Esophagus muscularis mucosa (tissue), 4 donors: ENCODE measurements around the gene TBC1D9. TPM values are rescaled to one million over a fixed set of nuclear protein-coding genes. Genes with fewer than 3 reads are reported as not detected.
A peak's percentile ranks its signal among the peaks of the same experiment; 100 is the strongest.

ENCODE experiments used
- DNase-seq: peaks from one replicate; pipeline ENCODE4 v3.0.0-alpha.2; 2017; ENCODE audit errors: extremely low spot score
- H3K27ac ChIP-seq, 4 donors: fragments of 200-600 bp; sonication (generic); replicated peaks in 1 of 4; 1 replicate in 3 of 4; 2 replicates in 1 of 4; pipeline ENCODE4 v1.5.1; 2016 to 2019; ENCODE audit warnings: mild to moderate bottlenecking in 1 of 4
- H3K27me3 ChIP-seq, 4 donors: fragments of 200-600 bp; sonication (generic); one replicate each; pipeline versions ENCODE4 v1.5.1 to v1.6.0; 2016 to 2019
- H3K36me3 ChIP-seq, 4 donors: fragments of 200-600 bp; sonication (generic); one replicate each; pipeline ENCODE4 v1.5.1; 2016 to 2019
- H3K4me1 ChIP-seq, 4 donors: fragments of 200-600 bp; sonication (generic); one replicate each; pipeline ENCODE4 v1.5.1; 2016 to 2019
- H3K4me3 ChIP-seq, 4 donors: fragments of 200-600 bp; sonication (generic); 1 replicate in 2 of 4; 2 replicates in 2 of 4; pipeline ENCODE4 v1.5.1; 2016 to 2019; ENCODE audit warnings: mild to moderate bottlenecking in 4 of 4, moderate library complexity in 1 of 4
- H3K9me3 ChIP-seq, 4 donors: fragments of 200-600 bp; sonication (generic); 1 replicate in 3 of 4; 2 replicates in 1 of 4; pipeline ENCODE4 v1.5.1; 2016 to 2019
- EP300 ChIP-seq: sonication (generic); formaldehyde crosslinking; IDR thresholded peaks from one replicate; pipeline ENCODE4 v1.6.1; 2017; ENCODE audit warnings: antibody characterized with exemption
- POLR2A ChIP-seq: fragments of 450-650 bp; IDR thresholded peaks from one replicate; pipeline ENCODE4 v1.6.1; 2017; ENCODE audit warnings: antibody characterized with exemption, moderate library complexity, mild to moderate bottlenecking, low read depth
- POLR2AphosphoS5 ChIP-seq, 2 donors: sonication (generic); formaldehyde crosslinking; IDR thresholded peaks; one replicate each; pipeline ENCODE4 v1.6.1; 2017; ENCODE audit warnings: antibody characterized with exemption in 2 of 2
- WGBS: methylation state at CpG from one replicate; pipeline ENCODE4 v1.1.5; 2018; 5-methylcytosine and 5-hydroxymethylcytosine counted together
- intact Hi-C: fragments of 100-400 bp; cut with DNase I; formaldehyde crosslinking; loops from one replicate; pipeline ENCODE4 v1.15.1; 2023
- total RNA-seq, 4 donors: library from RNA; depleted of rRNA; stranded (reverse); fragments of >200 nt; gene quantifications; one replicate each; pipeline versions ENCODE4 v1.1.0 to v1.2.1, GENCODE V29; 2016
- TF ChIP-seq, protein P1 (sequence below), 3 experiments: fragments of 200-600 bp in 2 of 3; fragments of 450-650 bp in 1 of 3; sonication (generic) in 2 of 3; IDR thresholded peaks; one replicate each; pipeline ENCODE4 v1.5.1; 2017 to 2019; ENCODE audit warnings: antibody characterized with exemption in 3 of 3, mild to moderate bottlenecking in 2 of 3, moderate library complexity in 1 of 3

The TBC1D9 gene
- total RNA-seq, 4 donors from 2014 or later: 15.4 to 23.8 (median 21.3) TPM

DNA sequence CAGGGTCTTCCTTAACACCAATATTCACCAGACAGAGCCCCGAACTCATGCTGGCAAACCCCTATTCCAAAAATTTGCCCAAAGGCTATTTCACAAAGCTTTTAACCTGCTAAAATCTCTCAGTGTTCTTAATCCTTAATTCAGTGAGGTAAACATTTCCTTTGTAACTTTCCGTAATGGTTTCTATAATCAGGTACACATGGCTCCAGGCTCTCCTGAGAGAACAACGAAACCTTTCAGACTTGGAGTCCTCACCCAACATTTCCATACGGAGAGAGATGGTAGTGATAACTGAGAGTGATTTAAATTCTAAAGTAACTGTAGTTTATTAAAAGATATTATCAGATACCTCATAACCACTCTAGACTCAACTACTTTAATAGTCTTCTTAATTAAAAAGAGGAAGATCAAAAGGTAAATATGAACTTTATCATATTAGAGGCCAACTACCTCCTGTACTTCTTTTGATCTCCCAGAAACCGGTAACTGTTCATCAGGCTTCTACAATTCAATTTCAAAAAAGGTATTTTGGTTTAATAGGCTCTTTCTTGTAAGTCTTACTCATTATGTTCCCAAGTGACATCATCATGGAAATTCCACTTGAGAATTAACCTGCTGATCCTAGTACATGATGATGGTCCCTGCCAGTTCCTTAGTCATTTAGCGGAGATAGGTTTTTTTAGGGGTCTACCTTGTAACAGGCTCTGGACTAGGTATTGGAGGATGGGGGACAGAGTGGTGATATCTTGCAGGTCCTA, 96.1 kb downstream of the TBC1D9 start:
- peaks cover 22 to 79% (median 58%) of the 10 kb centered on the region in 4 donors for H3K36me3 ChIP-seq
- no peaks in the 10 kb centered on the region for H3K27me3 ChIP-seq
- DNase-seq: no peak
- H3K9me3 ChIP-seq: no peaks in the 10 kb centered on the region
- no peak overlapping the region for H3K27ac ChIP-seq
- intact Hi-C loops: no loop called here
- no peaks in the 10 kb centered on the region for H3K4me1 ChIP-seq
- TF ChIP-seq POLR2A (no peak), POLR2AphosphoS5 (IDR thresholded peaks at IDR 0.05) (no peak), EP300 (no peak)
- TF ChIP-seq, protein P1, sequence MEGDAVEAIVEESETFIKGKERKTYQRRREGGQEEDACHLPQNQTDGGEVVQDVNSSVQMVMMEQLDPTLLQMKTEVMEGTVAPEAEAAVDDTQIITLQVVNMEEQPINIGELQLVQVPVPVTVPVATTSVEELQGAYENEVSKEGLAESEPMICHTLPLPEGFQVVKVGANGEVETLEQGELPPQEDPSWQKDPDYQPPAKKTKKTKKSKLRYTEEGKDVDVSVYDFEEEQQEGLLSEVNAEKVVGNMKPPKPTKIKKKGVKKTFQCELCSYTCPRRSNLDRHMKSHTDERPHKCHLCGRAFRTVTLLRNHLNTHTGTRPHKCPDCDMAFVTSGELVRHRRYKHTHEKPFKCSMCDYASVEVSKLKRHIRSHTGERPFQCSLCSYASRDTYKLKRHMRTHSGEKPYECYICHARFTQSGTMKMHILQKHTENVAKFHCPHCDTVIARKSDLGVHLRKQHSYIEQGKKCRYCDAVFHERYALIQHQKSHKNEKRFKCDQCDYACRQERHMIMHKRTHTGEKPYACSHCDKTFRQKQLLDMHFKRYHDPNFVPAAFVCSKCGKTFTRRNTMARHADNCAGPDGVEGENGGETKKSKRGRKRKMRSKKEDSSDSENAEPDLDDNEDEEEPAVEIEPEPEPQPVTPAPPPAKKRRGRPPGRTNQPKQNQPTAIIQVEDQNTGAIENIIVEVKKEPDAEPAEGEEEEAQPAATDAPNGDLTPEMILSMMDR (IDR thresholded peaks at IDR 0.05): no peak
- WGBS: 97% methylated on average over 6 of the region's 6 CpGs
- H3K4me3 ChIP-seq: no peak overlapping the region

DNA sequence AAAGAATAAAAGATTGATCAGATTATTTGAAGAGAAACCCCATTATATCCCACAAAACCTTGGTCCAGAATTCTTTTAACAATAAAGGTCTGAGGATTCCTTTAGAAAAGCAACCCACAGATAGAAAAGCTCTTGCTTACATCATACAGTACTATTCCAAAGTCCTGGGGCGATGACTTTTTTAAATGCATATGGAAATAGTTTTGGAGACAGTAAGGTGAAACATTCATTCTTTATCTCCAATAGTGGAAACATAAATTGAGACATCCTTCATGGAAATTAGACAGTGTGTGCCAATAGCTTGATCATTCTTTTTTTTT, 101.7 kb downstream of the TBC1D9 start:
- H3K9me3 ChIP-seq: no peaks in the 10 kb centered on the region
- H3K27ac ChIP-seq: no peak overlapping the region
- TF ChIP-seq EP300 (no peak), POLR2A (no peak), POLR2AphosphoS5 (IDR thresholded peaks at IDR 0.05) (no peak)
- TF ChIP-seq, protein P1 (IDR thresholded peaks at IDR 0.05): no peak
- intact Hi-C loops: no loop called here
- peaks cover 0 to 8% (median 5%) of the 10 kb centered on the region in 4 donors for H3K4me1 ChIP-seq
- no peaks in the 10 kb centered on the region for H3K27me3 ChIP-seq
- no peak overlapping the region for H3K4me3 ChIP-seq
- DNase-seq: no peak
- H3K36me3 ChIP-seq: peaks cover 19 to 71% (median 48%) of the 10 kb centered on the region in 4 donors
- 93% methylated on average over 1 of the region's 1 CpG for WGBS

DNA sequence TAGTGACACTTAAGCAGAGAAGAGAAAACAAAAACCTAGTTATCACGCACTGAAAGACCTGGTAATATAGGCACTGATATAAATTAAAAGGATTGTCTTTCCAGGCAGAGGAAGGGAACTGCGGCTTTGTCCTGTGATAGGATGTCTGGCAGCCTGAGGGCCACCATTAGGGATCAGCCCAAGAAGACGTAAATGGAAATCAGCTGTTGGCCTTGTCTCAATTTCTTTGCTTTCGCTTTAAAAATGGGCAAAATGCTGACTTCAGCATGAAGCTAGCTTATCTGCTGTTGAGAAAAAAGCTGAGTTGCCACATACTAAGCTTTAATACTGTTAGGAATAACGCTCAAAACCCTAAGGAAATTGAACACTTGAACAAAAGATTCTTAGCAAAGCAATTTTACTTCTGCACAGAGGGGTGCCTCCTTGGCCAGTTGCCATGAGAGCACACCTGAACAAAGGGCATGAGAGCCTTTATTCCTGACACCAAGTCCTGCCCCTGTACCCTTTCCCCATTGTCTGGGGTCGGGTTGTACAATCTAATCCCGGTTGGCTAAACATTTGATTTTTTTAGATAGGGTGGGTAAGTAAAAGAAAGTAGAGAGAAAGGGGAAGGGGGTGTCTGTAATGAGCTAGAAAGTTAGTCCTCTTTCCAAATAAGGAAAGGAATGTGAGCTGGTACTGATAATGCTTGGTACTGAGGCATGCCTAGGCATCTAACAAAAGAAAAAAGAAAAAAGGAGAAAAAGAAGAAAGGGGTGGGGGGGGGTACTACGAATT, 102.3 kb downstream of the TBC1D9 start:
- 66% methylated on average over 8 of the region's 8 CpGs for WGBS
- Histone ChIP-seq H3K27ac (no peak overlapping the region), H3K9me3 (no peaks in the 10 kb centered on the region), H3K27me3 (no peaks in the 10 kb centered on the region), H3K36me3 (peaks cover 16 to 71% (median 46%) of the 10 kb centered on the region in 4 donors), H3K4me1 (peaks cover 0 to 8% (median 5%) of the 10 kb centered on the region in 4 donors), H3K4me3 (no peak overlapping the region)
- intact Hi-C loops: no loop called here
- no peak for TF ChIP-seq POLR2AphosphoS5 (IDR thresholded peaks at IDR 0.05)
- TF ChIP-seq, protein P1 (IDR thresholded peaks at IDR 0.05): no peak
- TF ChIP-seq EP300: no peak
- no peak for TF ChIP-seq POLR2A
- DNase-seq: peak; percentile 39

DNA sequence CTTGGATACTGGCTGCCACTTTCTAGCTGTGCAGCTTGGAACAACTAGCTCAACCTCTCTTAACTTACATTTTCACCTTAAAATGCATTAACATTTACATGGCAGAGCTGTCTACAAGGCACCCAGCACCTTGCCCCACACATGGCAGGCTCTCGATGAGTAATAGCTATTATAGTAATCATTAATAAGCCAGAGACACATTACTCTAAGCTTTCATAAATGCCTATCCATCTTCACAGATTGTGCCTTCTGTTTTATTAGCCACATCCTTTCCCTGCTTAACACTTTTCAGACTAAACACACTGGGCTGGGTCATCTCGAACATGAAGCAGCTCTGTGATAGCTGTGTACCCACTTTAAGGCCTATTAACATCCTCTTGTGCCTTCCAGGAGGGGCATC, 103.6 kb downstream of the TBC1D9 start:
- H3K27ac ChIP-seq: no peak overlapping the region
- 86% methylated on average over 2 of the region's 2 CpGs for WGBS
- intact Hi-C loops: no loop called here
- peaks cover 15 to 62% (median 40%) of the 10 kb centered on the region in 4 donors for H3K36me3 ChIP-seq
- no peaks in the 10 kb centered on the region for H3K27me3 ChIP-seq
- DNase-seq: peak; percentile 55
- TF ChIP-seq EP300 (no peak), POLR2AphosphoS5 (IDR thresholded peaks at IDR 0.05) (no peak), POLR2A (no peak)
- TF ChIP-seq, protein P1 (IDR thresholded peaks at IDR 0.05): no peak
- H3K4me3 ChIP-seq: no peak overlapping the region
- no peaks in the 10 kb centered on the region for H3K9me3 ChIP-seq
- H3K4me1 ChIP-seq: peaks cover 0 to 8% (median 5%) of the 10 kb centered on the region in 4 donors
